HG03575 (cell line): Measurements from ENCODE around the gene CHMP4B.
"Not testable (repeated sequence)": the region's sequence is repeated elsewhere in the genome, so short reads cannot be mapped to it uniquely, and the experiment has no call there.

Experiments
- ATAC-seq: cut with Tn5 transposase; IDR thresholded peaks from one replicate; pipeline ENCODE4 v1.9.1; 2021; ENCODE audit not compliant: unreplicated experiment, insufficient number of reproducible peaks, low FRiP score; ENCODE audit errors: extremely low read depth

The CHMP4B gene

DNA sequence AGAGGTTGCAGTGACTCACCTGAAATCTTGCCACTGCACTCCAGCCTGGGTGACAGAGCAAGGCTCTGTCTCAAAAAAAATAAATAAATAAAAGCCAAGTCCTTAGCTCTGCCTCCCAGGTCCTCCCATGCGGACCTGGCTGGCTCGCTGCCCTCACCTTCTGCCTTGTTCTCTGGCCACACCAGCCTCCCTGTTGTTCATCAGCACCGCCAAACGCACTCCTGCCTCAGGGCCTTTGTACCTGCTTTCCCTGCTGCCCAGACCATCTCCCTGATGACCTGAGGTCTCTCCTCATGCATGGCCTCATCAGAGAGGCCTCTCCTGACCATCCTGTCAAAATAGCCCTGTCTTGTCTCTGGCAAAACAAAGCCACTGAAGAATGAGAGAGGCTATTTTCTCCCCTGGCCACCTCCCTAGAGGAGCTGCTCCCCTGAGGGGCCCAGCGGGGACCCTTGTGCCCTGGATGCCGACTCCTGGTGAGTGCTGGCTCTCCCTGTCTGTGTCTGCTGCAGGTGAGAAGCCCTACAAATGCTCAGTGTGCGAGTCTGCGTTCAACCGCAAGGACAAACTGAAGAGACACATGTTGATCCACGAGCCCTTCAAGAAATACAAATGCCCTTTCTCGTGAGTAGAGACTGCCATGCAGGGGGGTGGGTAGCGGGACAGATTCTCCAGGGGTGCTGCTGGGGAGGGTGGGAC lies 22.6 kb upstream of the CHMP4B start:
- no peak for ATAC-seq

DNA sequence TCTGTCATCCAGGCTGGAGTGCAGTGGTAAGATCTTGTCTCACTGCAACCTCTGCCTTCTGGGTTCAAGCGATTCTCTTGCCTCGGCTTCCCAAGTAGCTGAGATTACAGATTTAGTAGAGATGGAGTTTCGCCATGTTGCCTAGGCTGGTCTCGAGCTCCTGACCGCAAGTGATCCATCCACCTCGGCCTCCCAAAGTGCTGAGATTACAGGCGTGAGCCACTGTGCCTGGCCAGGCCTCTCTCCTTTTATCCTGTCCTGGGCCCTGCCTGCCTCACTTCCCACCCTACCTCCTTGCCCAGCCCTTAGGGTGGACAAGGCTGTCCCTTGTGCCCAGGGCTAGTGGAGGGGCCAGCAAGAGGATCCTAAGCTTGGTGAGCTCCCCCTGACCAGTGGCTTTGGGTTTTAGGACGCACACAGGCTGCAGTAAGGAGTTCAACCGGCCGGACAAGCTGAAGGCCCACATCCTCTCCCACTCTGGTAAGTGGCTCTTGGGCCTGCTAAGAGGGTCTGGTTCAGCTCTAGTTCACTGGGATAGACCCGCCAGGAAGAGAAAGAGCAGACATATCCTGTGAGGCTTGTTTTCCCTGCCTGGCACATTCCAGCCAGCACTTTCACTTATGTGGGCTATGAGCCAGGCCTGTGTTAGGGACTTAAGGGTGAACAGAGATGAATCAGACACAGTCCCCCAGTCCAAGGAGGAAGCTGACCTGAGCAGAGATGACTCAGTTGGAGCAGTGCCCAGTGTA lies 21.9 kb upstream of the CHMP4B start:
- ATAC-seq = no peak

DNA sequence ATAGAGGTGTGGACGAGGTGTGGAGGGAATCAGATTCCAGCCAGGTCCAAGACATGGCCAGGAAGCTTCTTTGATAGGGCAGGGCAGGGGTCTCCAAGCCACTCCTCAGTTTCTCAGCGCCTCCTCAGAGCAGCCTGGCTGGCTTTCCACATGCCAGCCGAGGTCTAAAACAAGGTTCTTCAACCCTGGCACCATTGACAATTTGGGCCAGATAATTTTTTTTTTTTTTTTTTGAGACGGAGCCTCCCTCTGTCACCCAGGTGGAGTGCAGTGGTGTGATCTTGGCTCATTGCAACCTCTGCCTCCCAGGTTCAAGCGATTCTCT lies 21.3 kb upstream of the CHMP4B start:
- no peak for ATAC-seq

DNA sequence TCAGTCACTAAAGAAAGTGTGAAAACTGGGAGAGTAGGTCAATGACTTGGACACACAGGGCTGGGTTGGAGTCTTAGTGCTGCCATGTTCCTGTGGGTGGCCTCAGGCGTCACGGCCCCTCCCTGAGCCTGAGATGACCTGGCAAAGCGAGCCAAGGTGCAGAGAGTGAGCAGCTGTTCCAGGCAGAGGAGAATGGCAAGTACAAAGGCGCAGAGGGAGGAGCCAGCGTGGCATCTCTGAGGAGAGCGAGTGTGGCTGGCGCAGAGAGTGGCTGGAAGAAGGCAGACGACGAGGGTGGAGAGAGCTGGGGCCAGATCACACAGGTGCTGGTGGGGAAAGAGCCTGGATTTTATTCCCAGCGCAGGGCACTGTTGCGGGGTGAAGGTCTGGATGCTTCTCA lies 20.6 kb upstream of the CHMP4B start:
- no peak for ATAC-seq

DNA sequence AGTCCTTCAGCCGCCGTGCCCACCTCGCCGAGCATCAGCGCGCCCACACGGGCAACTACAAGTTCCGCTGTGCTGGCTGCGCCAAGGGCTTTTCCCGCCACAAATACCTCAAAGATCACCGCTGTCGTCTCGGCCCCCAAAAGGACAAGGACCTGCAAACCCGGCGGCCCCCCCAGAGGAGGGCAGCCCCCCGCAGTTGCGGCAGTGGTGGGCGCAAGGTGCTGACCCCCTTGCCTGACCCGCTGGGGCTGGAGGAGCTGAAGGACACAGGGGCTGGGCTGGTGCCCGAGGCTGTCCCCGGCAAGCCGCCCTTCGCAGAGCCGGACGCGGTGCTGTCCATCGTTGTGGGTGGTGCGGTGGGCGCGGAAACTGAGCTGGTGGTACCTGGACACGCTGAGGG lies 20.1 kb upstream of the CHMP4B start:
- ATAC-seq = no peak

DNA sequence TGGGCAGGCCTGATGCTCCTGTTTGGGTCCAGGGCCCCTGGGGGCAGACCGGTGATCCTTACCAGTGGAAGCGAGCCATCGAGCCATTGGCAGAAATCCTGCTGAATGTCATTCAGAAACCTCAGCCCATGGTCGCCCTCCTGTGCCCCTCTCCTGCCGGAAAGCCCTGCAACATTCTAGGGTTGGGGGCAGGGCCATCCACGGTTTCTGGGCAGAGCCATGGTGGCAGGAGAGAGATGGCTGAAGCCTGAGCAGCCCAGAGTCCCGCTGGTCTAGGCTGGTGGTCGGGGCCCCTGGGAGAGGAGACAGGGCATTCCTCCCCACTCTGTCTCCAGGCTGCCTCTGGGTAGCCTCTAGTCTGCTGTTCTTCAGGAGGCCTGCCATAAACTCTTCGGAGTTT lies 19.6 kb upstream of the CHMP4B start:
- ATAC-seq = no peak

DNA sequence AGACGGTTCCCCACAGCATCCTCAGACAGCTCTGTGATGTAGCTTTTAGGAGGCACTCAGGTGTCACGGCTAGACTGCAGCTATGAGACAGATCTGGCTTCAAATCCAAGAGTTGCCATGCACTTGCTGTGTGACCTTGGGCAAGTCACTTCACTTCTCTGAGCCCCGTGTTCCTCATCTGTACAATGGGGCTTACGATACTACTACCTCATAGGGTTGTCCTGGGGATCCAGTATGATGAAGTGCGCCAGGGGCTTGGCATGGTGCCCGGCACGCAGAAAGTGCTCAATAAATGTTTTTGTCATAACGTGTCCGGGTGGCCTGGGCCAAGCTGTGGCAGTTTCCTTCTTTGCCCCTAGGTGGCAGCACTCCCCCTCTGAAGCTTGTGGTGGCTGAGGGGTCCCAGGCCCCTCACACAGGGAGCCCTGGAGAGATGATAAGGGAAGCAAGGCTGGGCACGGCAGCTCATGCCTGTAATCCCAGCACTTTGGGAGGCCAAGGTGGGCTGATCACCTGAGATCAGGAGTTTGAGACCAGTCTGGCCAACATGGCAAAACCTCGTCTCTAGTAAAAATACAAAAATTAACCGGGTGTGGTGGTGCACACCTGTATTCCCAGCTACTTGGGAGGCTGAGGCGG lies 19.1 kb upstream of the CHMP4B start:
- ATAC-seq = no peak

DNA sequence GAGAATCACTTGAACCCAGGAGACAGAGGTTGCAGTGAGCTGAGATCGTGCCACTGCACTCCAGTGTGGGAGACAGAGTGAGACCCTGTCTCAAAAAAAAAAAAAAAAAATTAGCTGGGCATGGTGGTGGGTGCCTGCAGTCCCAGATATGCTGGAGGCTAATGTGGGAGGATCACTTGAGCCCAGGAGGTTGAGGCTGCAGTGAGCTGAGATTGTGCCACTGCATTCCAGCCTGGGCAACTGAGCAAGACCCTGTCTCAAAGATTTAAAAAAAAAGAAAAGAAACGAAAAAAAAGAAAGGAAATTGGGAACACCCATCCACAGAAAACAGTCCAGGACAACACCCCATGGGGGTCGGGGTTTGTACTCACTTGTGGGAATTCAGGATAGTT lies 18.6 kb upstream of the CHMP4B start:
- ATAC-seq = not testable (repeated sequence)

DNA sequence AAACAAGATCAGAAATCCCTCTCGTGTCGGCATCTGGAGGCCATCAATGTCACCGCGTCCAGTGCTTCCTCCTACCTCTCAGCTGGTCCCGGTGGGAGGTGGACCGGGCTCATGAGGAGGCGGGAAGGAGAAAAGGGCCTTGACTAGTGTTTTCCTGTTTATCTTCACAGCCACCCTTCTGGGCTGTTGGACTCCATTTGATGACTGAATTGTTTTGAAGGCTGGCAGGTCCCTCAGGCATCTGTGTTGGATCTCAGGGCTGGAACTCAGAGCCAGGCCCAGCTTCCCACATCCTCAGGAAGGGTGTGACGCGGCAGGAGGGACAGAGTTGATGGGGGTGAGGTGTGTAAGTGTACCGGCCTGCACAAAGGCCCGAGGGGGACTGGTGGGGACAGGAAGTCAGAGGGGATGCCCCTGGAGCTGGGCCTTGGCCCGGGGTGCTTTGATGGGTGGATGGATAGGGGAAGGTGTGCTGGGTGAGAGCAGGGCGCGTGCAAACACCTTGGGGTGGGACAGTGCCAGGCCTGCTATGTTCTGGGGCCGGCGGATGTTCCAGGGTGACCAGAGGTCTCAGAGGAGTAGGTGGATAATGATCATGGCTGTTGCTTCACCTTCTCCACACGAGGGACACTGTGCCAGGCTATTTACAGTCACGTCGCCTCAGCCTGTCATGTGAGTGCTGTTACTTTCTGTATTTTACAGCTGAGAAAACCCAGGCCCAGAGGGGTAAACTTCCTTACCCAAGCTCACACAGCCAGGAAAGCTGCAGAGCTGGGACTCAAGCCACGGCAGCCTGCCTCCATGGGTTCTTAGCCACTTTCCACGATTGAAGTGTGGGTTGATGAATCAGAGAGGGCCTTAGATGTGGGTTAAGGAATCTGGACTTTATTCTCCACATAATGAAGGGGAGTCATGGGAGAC lies 17.9 kb upstream of the CHMP4B start:
- ATAC-seq = no peak

DNA sequence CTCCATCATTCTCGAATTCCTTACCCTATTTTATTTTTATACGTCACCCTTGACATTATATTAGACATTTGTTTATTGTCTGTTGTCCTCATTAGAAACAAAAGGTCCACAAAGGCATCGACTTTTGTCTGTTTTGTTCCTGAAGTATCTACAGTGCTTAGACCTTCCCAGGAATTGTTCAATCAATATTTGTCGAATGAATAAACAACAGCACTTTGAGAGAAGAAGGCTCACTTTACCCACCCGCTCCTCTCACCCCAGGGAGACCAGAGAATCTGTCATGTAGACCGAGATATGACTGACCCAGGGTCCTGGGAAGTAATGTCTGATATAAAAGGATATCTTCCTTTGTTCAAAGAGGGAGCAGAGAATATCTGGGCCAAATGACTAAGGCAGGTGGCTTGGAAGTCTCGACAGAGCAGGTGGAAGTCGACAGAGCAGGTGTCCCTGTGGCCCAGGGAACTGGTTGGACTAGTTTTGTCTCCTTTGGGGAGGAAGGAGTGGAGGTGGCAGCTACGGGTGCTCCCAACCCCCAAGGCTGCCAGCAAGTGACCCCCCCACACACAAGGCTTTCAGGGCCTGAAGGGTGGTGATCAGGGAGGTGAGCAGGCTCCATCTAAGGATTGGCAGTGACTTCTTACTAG lies 14.8 kb upstream of the CHMP4B start:
- ATAC-seq = no peak

DNA sequence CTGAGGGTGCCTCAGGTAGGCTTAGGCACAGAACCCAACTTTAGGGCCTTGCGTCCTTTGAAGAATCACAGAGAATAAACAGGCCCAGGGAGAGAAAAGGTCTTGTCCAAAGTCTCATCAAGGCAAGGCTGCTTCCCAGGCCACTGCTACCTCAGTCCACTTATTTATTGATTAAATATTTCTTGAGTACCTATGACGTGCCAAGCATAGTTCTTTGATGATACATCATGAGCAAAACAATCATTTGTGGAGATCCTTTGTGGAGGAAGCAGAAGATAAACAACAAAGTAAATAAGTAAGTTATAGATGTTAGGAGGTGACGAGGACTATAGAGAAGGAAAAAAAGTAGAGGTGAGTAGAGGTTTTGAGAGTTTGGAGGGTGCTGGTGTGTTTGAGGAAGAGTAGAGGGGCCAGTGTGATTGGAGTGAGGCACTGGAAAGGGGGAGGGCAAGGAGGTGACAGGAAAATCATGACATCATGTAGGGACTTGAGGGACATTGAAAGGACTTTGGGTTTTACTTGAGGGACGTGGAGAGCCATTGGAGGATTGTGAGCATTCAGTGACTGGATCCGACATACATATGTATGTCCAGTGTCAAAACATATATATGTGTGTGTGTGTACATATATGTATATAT lies 14.1 kb upstream of the CHMP4B start:
- ATAC-seq = no peak

DNA sequence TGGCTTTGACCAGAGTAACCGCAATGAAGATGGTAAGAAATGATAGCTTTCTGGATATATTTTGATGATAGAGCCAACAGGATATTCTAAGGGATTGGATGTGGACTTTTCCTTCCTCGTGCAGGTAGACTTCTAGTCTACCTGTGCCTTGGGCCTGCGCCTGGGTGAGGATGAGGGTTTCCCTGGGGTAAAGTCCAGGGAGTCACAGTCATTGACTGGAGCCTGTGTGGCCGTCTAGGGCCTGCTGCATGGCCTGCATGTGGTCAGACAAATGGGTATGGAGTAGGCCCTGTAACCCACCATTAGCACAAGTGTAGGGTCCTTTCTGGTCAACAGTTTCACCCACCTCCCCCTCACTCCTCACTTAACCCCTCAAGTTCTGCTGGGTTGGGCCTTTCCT lies 12.7 kb upstream of the CHMP4B start:
- no peak for ATAC-seq

DNA sequence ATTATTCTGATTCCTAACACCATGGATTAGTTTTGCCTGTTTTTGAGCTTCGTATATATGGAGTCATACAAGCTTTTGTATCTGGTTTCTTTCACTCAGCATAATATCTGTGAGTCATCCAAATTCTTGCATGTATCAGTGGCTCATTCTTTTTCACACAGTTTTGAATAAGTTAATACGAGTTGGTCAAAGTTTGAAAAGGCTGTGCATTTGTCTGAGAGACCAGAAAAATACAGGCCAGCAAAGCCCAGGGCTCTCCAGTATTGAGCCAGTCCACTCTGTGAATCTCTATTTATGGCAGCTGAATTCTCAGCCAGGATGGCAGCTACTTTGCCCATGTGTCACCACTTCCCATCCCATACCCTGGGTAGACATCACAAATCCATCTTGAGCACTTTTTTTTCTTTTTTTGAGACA lies 7.2 kb upstream of the CHMP4B start:
- no peak for ATAC-seq

DNA sequence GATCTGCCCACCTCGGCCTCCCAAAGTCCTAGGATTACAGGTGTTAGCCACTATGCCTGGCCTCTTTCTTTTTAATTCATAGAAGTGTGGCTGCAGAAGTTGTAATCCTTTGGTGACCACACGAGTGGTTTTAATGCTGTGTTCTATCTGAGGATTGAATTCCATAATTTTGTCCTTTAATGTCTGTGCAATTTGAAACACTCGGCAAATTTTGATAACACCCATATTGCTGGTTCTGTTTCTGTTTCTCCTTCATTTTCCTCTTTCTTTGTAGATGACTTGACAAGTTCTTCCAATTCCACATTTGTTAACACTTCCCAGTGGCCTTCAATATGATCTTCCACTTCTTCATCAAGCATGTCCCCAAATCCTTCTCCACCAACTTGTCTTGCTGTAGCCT lies 2.8 kb upstream of the CHMP4B start:
- no peak for ATAC-seq

DNA sequence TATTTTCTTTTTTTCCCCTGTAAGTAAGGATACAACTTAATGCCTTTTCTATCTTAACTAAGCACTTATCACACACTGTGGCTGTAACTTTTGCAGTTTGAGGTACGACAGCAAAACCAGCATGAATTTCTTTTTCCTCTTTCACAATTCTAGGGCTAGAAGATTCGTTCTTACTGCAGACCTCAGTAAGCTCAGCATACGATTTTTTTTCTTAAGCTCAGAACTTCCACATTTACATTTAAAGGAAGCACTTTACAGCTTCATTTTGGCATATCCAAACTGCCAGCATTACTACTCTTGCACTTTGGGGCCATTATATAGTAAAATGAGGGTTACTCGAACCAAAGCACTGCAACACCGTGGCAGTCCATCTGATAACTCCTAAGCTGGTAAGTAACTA lies 889 bp upstream of the CHMP4B start:
- ATAC-seq = no peak

DNA sequence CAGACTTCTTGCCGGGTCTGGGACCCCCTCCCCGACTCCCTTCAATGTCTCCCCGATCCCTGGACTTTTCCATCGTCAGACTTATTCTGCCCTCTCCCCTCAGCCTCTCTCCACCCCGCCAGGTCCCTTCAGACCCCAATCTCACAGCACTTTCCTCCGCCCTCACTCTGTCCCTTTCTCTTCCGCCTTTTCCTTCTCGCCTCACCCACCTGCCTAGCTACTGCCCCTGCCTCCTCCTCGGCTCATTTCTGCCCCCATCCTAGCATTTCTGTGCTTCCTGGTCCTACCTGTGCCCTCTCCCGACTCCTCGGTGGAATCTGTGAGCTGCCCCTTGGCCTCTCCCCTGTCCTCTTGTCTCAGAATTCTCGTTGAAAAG lies 616 bp downstream of the CHMP4B start:
- ATAC-seq = no peak

DNA sequence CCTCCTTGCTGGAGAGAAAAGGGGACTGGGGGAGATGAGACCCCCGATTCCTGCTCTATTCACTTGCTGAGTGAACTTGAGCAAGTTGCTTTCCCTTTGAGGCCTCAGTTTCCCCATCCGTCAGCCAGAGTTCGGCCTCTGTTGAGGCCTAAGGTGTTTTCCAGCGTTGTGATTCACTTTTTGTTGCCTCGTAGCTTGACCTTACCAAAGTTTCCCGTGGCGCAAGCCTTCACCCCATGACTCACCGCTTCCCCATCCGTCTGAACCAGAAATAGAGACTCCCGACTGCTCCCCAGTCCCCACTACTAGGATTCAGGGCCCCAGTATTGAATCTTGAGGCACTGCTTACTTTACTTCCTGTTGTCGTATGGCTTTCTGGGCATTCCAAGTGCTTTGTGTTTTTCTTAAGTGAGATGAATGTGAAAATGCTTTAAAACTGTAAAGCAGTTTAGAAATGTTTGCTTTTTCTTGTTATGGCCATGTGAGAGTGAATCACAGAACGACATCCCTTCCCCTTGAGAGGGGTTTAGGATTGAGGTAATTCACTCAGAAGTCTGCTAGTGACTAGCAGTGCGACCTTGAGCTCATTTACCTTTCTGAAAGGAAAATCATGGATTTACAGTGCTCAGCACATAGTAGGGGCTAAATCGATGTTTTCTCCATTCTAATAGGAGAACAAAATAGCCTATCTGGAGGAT lies 1.2 kb downstream of the CHMP4B start:
- no peak for ATAC-seq

DNA sequence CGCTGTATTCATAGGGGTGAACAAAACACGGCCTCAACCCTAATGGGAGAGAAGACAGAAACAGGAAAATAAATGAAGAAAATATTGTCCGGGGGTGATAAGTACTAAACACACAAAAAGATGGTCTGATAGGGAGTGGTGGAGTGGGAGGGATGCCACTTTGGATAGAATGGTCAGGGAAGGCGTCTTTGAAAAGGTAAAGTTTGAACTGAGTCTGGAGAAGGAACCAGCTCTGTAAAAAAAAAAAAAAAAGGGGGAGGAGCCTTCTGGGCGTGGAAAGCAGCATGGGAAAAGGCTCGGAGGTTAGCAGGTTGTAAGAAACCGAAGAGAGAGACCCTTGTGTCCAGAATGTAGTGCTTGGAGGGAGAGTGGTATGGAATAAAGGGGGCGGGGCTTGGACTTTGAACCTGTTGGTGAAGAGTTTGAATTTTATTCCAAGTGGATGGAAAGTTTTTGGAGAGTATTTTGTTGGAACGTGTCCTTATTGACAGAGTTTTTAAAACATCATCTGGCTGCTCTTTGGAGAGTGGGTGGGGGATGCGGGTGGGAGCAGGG lies 1.8 kb downstream of the CHMP4B start:
- no peak for ATAC-seq
